Activated T-helper 9 cell treated with anti-CD3 and anti-CD28 coated beads, Interleukin-2, amount 50 U/mL, for 16 hours (primary cell): ENCODE measurements around the gene GDI1.
"Not testable (repeated sequence)": the region's sequence is repeated elsewhere in the genome, so short reads cannot be mapped to it uniquely, and the experiment has no call there.

Source experiments
- DNase-seq: peaks from one replicate; pipeline ENCODE4 v3.0.0-alpha.2; 2020; ENCODE audit warnings: low read depth

Gene GDI1

GRCh38 chrX:154436983-154437752 is at the start of gene GDI1:
Gene GDI1, plus strand, starts transcription at chrX:154437154. Its CDS starts 101 bp downstream, at chrX:154437255.
- DNase-seq, result peak; percentile 42

GRCh38 chrX:154388094-154388493 is 48.9 kb upstream of the GDI1 start:
- not testable (repeated sequence) for DNase-seq

- DNase-seq, result not testable (repeated sequence)
These were observed 48.3 kb upstream of the GDI1 start for GRCh38 chrX:154388649-154389048.

GRCh38 chrX:154389812-154390747 is 46.9 kb upstream of the GDI1 start:
- not testable (repeated sequence) for DNase-seq

GRCh38 chrX:154396363-154396762 is 40.6 kb upstream of the GDI1 start:
- not testable (repeated sequence) for DNase-seq

GRCh38 chrX:154396973-154397887 is 39.7 kb upstream of the GDI1 start:
- DNase-seq, result peak; percentile 52

GRCh38 chrX:154397888-154398667 is 38.9 kb upstream of the GDI1 start, which contains the start of gene RPL10:
Gene RPL10, plus strand, starts transcription at chrX:154398377. Its CDS starts 143 bp downstream, at chrX:154398520.
- peak; percentile 82 for DNase-seq

- peak; percentile 75 for DNase-seq
These were observed 38.1 kb upstream of the GDI1 start for GRCh38 chrX:154398668-154399526.

- DNase-seq, result no peak
These were observed 37.2 kb upstream of the GDI1 start for GRCh38 chrX:154399527-154400368.

- not testable (repeated sequence) for DNase-seq
These were observed 36.6 kb upstream of the GDI1 start for GRCh38 chrX:154400369-154400817.

- no peak for DNase-seq
These were observed 35.7 kb upstream of the GDI1 start for GRCh38 chrX:154401045-154401799.

GRCh38 chrX:154401918-154402621 is 34.9 kb upstream of the GDI1 start:
- no peak for DNase-seq

- no peak for DNase-seq
These were observed 34.3 kb upstream of the GDI1 start for GRCh38 chrX:154402622-154403127.

GRCh38 chrX:154403192-154403591 is 33.8 kb upstream of the GDI1 start:
- no peak for DNase-seq

GRCh38 chrX:154403858-154404257 is 33.1 kb upstream of the GDI1 start:
- no peak for DNase-seq

- no peak for DNase-seq
These were observed 32.2 kb upstream of the GDI1 start for GRCh38 chrX:154404625-154405192.
